Stimulated activated CD4-positive, alpha-beta T cell treated with anti-CD3 and anti-CD28 coated beads, TNF-alpha, amount 100 ng/mL, for 4 hours (primary cell): ENCODE measurements around the gene SLC38A2.
"Not testable (repeated sequence)": the region's sequence is repeated elsewhere in the genome, so short reads cannot be mapped to it uniquely, and the experiment has no call there.

Experiments used
- DNase-seq, 3 experiments: peaks; one replicate each; pipeline ENCODE4 v3.0.0-alpha.2; 2020; ENCODE audit warnings: low read depth in 3 of 3

Gene SLC38A2

DNA sequence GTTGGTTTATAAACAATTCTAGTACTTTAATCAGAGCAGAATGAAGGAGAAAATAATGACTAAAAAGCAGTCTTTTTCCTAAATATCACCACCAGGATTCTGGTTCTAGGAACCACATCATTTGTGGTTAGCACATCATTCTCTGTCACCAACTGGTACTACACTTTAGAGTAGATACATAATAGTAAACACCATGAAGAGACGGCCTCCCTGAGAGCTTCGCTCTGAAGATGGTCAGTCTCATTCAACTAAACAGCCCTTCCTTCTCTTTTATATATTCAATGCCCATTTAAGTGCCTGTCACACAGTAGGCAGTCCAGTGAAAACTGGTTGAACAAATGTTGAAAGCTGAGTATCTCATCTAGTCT, 10.9 kb downstream of the SLC38A2 start:
- no peak for DNase-seq

GRCh38 chr12:46360908-46361666, 11.5 kb downstream of the SLC38A2 start:
- DNase-seq, result no peak

GRCh38 chr12:46360370-46360769, 12.2 kb downstream of the SLC38A2 start:
- no peak for DNase-seq

- no peak for DNase-seq
Observed at GRCh38 chr12:46359667-46360280, 12.8 kb downstream of the SLC38A2 start.

GRCh38 chr12:46358791-46359666, 13.5 kb downstream of the SLC38A2 start:
- no peak for DNase-seq

- DNase-seq, result no peak
Observed at GRCh38 chr12:46358325-46358700, 14.3 kb downstream of the SLC38A2 start.

GRCh38 chr12:46357438-46358324, 14.9 kb downstream of the SLC38A2 start:
- no peak for DNase-seq

- no peak for DNase-seq
Observed at GRCh38 chr12:46356655-46357437, 15.7 kb downstream of the SLC38A2 start.

DNA sequence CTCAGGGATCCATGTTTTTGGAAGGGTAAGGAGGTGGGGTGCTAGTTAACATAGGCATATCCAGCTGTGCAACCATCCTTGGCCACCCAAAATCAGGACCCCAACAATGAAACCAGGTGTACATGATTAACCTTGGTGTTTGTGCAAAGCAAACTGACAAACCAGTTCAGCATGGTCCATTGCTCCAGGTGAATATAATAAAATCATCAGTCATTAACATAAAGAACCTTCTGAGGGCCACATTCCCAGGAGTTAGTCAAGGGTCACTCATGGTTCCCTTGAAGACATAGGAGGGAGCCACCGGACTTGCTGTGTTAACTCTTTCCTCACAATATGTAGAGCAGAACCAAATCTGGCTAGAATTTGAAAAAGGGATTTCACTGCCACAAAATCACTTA, 17.8 kb downstream of the SLC38A2 start:
- no peak for DNase-seq

DNA sequence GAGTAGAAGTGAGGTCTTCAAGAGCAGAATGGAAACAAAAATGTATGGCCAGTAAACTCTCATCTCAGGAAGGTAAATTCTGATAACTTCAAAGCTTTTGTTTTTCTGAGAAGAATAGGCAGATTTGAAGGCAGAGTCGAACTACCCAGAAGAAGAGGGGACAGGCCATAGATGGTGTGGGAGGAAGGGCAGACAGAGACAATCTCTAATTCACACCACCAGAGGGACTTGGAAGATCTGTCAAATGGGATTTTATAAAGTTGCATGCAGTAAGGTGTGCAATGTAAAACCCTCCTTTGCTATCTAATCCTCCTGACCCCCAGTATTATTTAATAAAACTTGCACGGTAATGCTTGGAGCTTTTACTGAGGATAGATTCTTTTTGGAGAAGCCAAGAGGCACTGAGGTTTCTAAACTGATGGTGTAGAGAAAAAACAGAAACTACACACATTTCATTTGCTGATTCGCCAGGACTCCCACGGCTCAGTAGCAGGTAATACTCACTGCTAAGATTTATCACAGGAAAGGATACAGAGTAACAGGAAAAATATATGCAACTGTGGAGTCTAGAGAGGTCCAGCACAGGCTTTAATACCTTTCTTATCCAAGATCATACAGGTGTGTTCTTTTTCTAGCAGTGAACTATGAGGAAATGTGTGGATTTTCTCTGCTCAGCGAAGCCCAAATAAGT, 18.3 kb downstream of the SLC38A2 start:
- DNase-seq, result no peak

- no peak for DNase-seq
Observed at GRCh38 chr12:46351886-46352650, 20.5 kb downstream of the SLC38A2 start.

- no peak for DNase-seq
Observed at GRCh38 chr12:46351138-46351537, 21.4 kb downstream of the SLC38A2 start.

DNA sequence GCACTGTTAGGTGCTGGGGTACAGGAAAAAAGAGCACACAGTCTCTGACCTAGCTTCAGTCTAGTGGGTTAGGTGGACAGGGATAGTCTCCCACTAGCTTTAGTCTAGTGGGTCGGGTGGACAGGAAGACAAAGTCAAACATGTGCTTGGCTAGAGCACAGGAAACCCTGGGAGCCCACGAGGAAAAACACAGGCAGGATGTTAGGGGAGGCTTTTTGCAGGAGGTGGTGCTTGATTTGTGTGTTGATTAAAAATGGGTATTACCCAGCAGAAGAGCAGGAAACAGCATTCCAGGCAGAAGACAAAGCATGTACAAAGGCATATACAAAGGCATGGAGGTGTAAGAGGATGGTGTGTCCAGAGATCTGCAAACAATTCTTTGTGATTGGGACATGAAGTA, 23.3 kb downstream of the SLC38A2 start:
- no peak for DNase-seq

GRCh38 chr12:46343118-46343852, 29.3 kb downstream of the SLC38A2 start:
- no peak for DNase-seq

- DNase-seq, result no peak
Observed at GRCh38 chr12:46342562-46343033, 30.0 kb downstream of the SLC38A2 start.

DNA sequence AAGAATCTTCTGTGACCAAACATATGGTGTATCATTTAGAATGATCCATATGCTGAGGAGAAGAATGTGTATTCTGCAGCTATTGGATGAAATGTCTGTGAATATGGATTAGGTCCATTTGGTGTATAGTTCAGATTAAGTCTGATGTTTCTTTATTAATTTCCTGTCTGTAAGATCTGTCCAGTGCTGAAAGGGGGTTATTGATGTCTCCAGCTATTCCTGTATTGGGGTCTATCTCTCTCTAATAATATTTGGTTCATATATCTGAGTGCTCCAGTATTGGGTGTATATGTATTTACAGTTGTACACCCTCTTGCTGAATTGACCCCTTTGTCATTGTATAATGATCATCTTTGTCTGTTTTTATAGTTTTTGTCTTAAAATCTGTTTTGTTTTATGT, 33.5 kb downstream of the SLC38A2 start:
- DNase-seq, result no peak

- no peak for DNase-seq
Observed at GRCh38 chr12:46332260-46332659, 40.3 kb downstream of the SLC38A2 start.

DNA sequence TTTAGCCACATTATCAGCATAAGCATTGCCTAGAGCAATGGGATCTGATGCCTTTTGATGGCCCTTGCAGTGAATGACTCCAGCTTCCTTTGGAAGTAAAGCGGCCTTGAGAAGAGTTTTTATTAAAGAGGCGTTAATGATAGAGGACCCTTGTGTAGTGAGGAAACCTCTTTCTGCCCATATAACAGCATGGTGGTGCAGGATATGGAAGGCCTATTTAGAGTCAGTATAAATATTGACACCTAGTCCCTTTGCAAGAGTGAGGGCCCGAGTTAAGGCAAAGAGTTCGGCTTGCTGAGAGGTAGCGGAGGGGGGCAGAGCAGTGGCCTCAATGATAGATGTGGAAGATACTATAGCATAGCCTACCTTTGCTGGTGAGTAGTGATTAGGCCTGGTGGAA, 47.5 kb downstream of the SLC38A2 start:
- DNase-seq, result not testable (repeated sequence)

- DNase-seq, result no peak
Observed at GRCh38 chr12:46320731-46321130, 51.8 kb downstream of the SLC38A2 start.
